IPS-18c (cell line): ENCODE results near the gene PHF12.

Source experiments
- H3K4me3 ChIP-seq: 2 replicates; pipeline ENCODE4 v1.7.0; 2013; ENCODE audit warnings: low read depth, mild to moderate bottlenecking, low read length, moderate library complexity; ENCODE audit not compliant: insufficient read depth
- H3K9me3 ChIP-seq: one replicate; pipeline ENCODE4 v1.6.1; 2013; ENCODE audit warnings: mild to moderate bottlenecking, low read length, moderate library complexity; ENCODE audit not compliant: control insufficient read depth, insufficient read depth

PHF12 gene

GRCh38 chr17:28951428-28951990 lies at the start of gene PHF12:
TSS of gene PHF12 (minus strand) at chr17:28951518. CDS start at chr17:28950960, 558 bp downstream.
- H3K4me3 ChIP-seq: peak within 1 kb of the TSS; percentile 88
- no peaks in the 10 kb centered on the region for H3K9me3 ChIP-seq

DNA sequence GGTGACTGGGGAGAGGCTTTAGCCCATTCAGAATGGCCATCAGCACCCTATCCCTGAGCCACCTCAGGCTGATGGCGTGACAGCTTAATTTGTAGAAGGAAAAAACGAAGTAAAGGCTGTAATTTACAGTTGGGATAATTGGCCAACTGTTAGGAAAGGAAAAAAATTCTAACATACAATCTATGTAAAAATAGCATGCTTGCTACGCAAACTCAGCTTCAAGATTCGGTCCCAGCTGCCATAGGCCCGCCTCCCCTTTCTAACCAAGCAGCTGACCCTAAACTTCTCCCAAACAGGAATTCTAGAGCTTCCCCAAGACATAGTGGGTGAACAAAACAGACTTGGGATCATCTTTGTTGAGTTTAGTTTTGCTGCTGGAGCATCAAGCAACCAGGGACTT lies 49.7 kb upstream of the PHF12 start:
- no peaks in the 10 kb centered on the region for H3K9me3 ChIP-seq
- no peak overlapping the region for H3K4me3 ChIP-seq

DNA sequence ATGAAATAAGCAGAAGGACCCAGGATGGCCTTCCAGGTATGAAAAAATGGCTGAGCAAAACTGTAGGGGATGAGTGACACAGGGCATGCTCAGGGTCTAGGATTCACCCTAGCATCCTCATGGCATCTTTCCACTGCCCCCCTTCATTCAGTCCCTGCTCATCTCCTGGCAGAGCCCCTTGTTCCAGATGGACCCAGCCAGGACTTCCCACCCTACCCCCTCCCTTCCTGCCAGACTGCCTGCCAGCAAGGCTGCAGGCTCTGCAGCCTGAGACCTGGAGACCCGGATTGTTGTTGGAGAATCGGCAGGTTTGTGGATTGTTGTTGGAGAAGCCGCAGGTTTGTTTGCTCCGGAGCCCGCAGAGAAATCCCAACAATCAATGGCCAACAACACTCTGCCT lies 47.9 kb upstream of the PHF12 start:
- Histone ChIP-seq H3K9me3 (no peaks in the 10 kb centered on the region), H3K4me3 (no peak overlapping the region)

DNA sequence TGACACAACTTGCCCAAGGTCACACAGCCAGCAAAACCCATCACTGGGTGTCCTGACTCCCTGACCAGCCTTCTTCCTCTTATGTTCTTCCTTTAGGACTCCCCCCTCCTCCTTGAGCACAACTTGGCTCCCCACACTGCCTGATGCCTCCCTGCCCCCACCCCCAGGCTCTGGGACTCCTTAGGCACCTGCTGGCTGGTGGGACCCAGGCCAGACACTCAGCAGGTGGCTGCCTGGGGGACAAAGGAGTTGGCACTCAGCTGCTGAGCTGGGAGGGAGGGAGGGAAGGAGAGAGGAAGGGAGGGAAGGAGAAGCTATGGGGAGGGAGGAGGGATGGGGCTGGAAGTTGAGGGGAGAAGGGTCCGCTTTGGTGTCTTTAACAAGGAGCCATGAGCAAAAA lies 46.5 kb upstream of the PHF12 start:
- no peak overlapping the region for H3K4me3 ChIP-seq
- H3K9me3 ChIP-seq: no peaks in the 10 kb centered on the region

GRCh38 chr17:28996554-28997096 lies 45.3 kb upstream of the PHF12 start:
- no peak overlapping the region for H3K4me3 ChIP-seq
- no peaks in the 10 kb centered on the region for H3K9me3 ChIP-seq

DNA sequence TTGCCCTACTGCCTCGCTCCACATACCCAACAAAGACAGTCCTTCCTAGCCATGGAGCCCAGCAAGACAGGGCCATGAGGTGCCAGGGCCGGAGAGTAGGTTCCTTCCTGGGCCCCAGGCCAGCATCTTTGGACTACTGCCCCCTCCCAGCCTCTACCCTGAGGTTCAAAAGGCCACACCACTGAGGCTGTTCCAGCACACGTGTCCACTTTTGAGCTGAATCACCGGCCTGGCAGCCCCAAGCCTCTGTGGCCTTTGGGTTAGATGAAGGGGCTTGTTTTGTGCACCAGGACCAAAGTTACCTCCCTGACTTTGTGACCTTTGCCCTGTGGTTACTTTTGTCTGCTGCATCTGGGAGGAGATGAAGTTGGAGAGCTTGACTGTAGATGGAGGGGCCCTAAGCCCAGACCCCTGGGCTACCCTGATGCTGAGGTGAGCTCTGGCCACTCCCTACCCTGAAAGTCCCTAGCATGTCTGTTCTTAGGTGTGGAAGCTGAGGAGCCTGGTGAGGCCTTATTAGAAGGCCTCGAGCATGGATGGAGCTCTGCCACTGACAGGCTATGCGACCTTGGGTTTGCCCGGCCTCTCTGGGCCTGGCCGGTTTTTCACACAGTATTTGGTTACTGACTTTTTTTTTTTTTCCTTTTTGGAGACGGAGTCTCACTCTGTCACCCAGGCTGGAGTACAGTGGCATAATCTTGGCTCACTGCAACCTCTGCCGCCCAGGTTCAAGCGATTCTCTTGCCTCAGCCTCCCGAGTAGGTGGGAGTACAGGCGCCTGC lies 42.5 kb upstream of the PHF12 start:
- Histone ChIP-seq H3K9me3 (no peaks in the 10 kb centered on the region), H3K4me3 (no peak overlapping the region)

DNA sequence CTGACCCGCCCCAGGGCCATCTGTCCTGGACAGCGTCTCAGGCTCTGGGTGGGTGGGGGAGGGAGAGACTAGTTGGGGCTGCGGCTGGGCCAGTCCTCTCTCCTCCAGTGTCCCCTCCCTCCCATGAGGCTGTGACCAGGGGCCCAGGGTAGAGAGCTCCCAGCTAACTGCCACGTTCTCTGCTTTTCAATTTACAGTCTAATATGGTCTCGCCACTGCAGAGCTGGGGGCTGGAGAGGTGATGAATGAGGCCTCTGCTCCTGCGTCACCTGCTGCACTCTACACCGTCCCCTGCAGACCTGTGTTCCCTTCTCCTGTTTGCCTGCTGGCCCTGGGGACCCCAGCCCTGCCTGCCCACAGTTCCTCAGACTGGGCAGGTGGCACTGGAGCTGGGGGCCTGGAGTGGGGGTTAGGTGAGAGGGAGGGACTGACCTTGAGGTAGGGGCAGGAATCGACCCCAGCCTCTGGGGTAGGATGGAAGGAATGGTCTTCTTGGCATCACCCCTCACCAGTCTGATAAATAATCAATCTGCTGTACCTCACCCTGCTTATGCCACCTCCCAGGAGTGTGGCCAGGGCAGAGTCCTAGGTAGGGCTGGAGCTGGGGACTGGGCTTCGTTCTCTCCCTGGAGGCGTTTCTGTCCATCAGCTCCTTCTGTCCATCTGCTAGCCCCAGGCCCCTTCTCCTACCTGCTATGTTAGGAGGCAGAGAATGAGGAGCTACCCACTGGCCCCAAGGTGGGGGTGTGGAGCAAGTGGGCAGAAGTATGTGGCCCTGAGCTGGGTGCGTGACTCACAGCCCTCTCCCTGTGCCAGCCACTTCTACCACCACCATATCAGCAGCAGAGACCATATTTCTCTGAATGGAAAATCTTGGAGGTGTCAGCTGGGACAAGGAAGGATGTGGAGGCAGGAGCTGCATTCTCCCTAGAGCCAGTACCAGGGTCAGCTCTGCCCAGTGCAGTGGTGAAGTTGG lies 41.6 kb upstream of the PHF12 start:
- H3K4me3 ChIP-seq: no peak overlapping the region
- H3K9me3 ChIP-seq: no peaks in the 10 kb centered on the region

- H3K9me3 ChIP-seq: no peaks in the 10 kb centered on the region
- H3K4me3 ChIP-seq: no peak overlapping the region
These were observed 40.9 kb upstream of the PHF12 start for GRCh38 chr17:28992185-28992584.

- Histone ChIP-seq H3K9me3 (no peaks in the 10 kb centered on the region), H3K4me3 (no peak overlapping the region)
These were observed 40.5 kb upstream of the PHF12 start for GRCh38 chr17:28991779-28992178.

DNA sequence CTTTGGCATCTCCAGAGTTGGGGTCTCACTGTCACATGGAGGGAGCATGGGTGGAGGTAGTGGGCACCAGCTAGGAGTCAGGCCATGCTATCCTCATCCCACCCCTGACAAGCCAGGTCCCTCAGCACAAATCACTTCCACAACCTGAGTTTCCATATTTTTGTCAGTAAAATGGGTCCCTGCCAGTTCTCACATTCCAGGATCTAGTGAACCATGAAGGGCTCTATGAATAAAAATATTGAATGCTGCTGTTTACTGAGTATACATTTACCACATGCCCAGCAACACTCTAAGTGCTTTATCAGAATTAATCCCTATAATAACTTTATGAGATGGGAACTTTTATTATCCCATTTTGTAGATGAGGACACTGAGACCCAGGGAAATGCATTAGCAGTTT lies 37.7 kb upstream of the PHF12 start:
- no peak overlapping the region for H3K4me3 ChIP-seq
- H3K9me3 ChIP-seq: no peaks in the 10 kb centered on the region

DNA sequence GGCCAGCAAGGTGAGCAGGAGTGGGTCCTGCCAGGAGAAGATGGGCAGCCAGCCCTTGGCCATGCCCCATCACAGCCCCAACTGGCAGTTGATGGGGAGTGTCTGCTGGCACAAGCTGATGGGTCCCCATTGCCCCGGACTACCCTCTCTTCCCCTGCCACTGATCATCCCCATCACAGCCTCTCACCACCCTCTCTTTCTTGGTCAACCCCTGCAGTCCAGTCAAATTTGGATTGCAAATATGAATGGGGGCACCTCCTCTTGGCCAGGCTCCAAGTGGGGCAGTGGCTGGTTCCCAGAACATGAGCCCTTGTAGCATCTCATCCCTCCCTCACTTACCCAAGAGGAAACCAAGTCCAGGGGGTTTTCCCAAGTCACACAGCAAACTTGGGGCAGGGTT lies 37.2 kb upstream of the PHF12 start:
- Histone ChIP-seq H3K4me3 (no peak overlapping the region), H3K9me3 (no peaks in the 10 kb centered on the region)

DNA sequence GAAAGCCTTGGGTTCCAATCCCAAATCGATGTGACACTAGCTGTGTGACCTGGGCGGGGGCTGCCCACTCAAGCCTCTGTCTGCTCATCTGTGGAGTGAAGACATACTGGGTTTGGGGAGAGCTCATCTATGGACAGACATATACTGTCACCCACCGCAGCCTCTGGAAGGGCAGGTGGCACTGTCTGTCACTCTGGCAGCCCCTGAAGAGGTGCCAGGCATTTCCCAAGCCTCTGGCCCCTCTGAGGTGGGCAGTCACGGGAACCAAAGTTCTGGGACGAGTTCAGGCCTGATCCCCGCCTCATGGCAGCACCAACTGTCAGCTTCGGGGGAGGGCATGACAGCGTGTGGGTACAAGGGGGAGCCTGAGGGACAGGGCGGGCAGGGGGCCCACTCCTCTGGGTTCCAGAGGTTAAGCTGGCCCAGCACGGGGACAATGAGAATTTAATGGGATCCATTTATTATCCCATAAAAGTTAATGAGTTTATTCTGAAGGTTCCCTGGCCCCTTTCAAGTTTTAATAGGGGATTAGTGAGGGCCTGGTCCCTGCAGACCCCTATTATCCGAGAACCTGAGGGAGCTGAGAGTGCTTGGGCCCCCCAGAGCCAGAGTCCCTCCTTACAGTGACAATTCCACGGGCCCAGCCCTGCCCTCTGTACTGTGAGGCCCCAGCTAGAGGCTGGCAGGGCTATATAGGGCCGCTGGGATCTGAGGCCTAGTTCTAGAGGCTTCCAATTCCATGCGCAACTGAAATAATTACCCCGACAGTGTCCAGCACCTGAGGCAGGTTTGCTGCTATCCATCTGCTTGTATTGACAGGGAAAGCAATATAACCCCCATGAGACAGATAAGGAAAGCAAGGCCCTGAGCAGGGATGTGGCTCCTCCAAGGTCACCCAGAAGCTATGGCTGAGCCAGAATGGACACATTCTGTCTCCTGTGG lies 35.7 kb upstream of the PHF12 start:
- H3K9me3 ChIP-seq: no peaks in the 10 kb centered on the region
- H3K4me3 ChIP-seq: no peak overlapping the region

GRCh38 chr17:28985950-28986713 lies 34.8 kb upstream of the PHF12 start:
- Histone ChIP-seq H3K4me3 (peak overlapping the region; percentile 30), H3K9me3 (no peaks in the 10 kb centered on the region)

DNA sequence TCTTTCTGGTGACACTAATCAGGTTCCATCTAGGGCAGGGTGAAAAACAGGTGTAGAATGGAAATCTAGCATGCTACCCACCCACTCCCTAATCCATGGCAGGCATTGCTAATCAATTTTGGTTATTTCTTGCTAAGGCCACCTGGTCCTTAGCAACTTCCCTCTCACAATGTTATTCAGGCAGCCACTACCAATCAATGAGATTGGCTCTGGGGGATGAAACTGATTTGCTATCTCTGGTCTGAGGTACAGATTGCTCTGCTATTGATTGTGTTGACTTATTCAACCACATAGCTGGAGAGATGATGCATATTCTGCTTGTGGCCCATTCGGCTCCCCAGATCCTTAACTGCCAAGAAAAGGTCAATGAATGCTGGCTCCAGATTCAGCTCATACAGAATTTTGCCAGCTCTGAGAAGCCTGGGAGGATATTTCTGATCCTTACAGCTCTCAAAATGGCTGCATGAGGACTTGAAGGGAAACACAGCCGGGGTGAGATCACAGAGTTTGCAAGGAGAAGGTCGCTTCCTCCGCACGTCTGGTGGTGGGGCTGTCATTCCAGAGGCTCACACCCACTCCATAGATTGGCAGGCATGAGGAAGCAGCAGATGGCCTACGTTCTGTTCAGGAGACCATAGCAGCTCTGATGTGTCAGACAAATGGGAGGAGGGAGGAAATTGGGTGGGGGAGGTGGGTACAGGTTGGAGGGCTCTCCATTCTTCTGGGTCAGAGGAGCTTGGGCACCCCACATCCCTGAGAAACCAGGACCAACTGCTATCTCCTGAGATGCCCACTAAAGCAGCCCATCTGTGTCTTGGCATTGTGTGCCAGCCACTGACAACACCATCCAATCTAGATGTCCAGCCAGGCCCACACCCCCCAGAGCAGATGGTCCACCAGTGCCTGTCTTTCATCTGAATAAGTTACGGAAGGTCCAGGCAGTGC lies 32.2 kb upstream of the PHF12 start:
- no peaks in the 10 kb centered on the region for H3K9me3 ChIP-seq
- no peak overlapping the region for H3K4me3 ChIP-seq

DNA sequence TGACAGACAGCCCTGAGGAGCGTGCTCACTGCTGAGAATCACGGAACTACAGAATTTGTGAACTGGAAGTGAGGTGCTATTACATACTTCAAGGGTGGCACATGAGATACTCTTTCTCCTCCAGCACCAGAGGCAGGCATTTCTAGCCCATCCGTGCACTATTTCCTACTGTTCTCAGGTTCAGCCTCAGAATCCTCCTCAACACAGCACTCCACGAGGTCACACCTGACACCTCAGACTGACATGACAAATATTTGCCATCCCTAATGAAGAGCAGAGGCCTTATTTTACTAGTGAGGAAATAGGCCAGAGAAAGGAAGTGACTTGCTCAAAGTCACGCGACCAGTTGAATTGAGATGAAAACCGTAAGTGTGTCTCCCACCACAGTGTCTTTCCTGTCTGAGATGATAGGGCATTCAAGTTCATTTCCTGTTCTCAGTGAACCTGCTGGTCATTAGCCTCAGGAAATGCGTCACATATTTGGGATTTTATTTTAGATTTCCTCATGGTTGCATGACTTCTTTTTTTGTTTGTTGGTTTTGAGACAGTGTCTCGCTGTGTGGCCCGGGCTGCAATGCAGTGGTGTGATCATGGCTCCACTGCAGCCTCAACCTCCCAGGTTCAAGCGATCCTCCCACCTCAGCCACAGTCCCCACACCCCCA lies 30.9 kb upstream of the PHF12 start:
- no peak overlapping the region for H3K4me3 ChIP-seq
- H3K9me3 ChIP-seq: no peaks in the 10 kb centered on the region
